Stimulated activated CD8-positive, alpha-beta memory T cell treated with anti-CD3 and anti-CD28 coated beads, Interleukin-12 subunit alpha, Interleukin-12 subunit beta, amount 100 ng/mL, for 24 hours (primary cell): ENCODE results near the gene ARID3C.
"Not testable (repeated sequence)": the region's sequence is repeated elsewhere in the genome, so short reads cannot be mapped to it uniquely, and the experiment has no call there.

Source experiments
- DNase-seq: peaks from one replicate; pipeline ENCODE4 v3.0.0-alpha.2; 2020; ENCODE audit errors: extremely low read depth

ARID3C gene

GRCh38 chr9:34651876-34652601, 23.2 kb upstream of the ARID3C start, which contains the start of gene IL11RA:
Gene IL11RA (plus strand): TSS chr9:34652185. CDS start chr9:34655218, 3,033 bp downstream.
- no peak for DNase-seq

DNA sequence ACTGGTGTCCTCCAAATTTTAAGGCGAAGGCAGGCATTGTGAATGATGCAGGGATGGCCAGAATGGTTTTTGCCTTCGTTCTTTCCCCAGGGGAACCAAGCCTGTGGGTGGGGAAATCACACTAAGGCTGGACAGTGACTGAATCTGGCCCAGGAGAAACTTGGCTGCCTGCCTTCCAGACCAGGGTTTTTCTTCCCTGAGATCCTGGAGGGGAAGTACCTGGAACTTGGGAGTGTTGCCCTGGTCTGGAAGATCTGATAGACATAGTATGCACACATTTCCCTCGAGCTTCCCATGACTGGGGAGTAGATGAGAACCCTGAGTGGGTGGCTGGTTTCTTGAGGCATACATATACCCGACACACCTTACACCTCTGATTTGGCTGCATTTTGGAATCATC, 22.5 kb upstream of the ARID3C start:
- no peak for DNase-seq

DNA sequence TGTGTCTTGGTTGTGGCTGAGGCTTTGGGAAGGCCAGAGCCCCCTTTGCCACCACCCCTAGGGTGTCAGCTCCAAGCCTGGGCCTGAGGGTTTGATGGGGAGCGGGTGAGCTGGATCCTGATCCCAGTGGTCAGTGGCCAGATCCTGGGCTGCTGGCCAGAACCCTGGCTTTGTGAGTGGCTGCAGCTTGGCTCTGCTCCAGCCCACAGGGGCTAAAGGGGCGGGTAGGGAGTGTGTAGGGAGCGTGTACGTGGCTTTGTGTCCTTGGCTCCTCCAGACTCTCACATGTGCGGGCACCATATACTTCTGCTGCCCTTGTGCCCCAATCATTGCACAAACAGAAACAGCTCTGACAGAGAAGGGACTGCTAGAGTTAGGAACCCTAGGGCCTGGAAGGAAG, 21.9 kb upstream of the ARID3C start:
- DNase-seq = no peak

- no peak for DNase-seq
These were observed 19.8 kb upstream of the ARID3C start for GRCh38 chr9:34648673-34649072.

DNA sequence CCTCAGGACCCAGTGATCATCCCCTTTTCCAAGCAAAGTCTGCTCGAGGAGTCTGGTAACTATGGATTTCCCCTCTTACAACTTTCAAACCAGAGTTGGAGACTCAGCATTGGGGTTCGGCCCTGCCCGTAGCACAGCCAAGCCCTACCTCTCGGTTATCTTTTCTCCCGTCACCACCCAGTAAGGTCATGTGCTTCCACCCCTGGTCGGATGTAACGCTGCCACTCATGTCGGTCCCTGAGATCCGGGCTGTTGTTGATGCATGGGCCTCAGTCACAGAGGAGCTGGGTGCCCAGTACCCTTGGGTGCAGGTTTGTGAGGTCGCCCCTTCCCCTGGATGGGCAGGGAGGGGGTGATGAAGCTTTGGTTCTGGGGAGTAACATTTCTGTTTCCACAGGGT, 18.8 kb upstream of the ARID3C start:
- no peak for DNase-seq

DNA sequence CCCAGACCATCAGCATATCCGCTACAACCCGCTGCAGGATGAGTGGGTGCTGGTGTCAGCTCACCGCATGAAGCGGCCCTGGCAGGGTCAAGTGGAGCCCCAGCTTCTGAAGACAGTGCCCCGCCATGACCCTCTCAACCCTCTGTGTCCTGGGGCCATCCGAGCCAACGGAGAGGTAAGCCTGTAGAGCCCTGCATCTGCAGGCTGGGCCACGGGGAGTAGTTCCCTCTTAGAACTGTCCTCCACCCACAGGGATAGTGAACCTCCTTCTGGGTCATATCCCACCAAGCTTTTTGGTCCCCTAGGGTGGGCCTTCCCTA, 18.2 kb upstream of the ARID3C start:
- no peak for DNase-seq

DNA sequence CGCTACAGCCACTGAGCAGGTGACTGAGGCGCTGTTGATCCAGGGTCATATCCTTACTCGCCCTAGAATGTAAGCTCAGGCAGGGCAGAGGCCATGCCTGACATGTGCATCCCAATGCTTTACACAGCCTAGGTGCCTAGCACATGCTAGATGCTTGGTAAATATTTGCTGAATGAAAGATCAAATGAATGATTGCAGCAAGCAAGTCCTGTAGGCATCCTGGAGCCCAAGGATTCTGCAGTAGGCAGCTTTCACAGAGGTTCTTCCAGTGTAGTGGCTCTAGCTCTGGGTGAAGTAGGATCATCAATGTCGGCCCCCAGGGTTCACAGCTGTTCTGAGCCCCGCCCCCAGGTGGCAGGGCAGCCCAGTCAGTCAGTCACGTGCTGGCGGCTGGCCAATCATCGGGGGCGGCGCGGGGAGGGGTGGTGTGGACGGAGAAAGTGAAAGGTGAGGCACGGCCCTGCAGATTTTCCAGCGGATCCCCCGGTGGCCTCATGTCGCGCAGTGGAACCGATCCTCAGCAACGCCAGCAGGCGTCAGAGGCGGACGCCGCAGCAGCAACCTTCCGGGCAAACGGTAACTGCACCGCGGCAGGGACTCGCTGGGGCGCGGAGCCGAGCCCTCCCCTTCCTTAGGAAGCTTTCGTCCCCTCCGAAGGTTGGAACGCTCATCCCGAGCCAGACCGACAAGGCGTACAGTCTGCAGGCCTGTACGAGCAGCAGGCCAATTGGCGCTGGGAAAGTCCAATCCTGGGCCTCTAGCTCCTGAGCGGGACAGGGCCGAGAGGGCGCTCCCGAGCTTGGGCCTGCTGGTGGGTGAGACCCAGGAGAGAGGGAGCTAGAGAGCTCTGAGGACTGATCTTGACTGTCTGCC, 17.6 kb upstream of the ARID3C start, which contains the start of gene GALT:
GALT (plus strand) TSS at position 465 of the 873 bp plus-strand sequence; CDS start at position 495, 30 bp downstream.
- peak; percentile 93 for DNase-seq

DNA sequence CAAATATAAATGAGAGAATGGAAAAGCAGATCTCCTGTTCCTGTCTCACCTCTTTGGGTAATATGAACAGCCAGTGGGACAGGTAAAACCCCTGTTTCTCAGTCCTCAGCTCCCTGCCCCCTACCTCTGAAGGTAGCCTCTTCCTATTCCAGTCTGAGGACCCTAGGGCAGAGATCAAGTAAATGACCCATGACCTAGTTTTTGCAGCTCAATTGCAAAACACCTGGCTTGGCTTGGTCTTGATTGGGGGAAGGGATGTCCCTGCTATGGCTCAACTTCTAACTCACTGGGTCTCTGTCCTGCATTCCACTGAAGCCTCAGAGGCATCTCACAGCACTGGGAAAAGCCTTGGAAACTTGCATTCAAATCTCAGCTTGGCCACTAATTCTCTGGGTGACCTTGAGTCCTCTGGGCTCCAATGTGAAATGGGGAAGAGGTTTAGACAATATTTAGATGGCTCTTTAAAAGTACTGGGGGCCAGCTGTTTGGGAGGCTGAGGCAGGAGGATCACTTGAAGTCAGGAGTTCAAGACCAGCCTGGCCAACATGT, 16.0 kb upstream of the ARID3C start:
- no peak for DNase-seq

DNA sequence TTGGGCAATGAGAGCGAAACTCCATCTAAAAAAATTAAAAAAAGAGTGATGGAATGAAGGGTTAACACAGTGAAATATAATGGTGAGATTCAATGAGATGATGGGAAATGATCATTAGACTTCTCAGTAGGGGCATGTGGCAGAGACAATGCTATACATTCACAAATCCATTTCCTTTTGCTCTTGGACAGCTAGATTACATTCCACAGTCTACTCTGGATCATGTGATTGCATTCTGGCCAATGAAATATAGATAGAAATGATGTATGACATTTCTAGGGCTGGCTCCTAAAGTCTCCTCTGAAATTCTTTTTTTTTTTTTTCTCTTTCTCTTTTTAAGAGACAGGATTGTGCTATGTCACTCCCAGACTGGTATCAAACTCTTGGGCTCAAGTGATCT, 13.8 kb upstream of the ARID3C start:
- no peak for DNase-seq

DNA sequence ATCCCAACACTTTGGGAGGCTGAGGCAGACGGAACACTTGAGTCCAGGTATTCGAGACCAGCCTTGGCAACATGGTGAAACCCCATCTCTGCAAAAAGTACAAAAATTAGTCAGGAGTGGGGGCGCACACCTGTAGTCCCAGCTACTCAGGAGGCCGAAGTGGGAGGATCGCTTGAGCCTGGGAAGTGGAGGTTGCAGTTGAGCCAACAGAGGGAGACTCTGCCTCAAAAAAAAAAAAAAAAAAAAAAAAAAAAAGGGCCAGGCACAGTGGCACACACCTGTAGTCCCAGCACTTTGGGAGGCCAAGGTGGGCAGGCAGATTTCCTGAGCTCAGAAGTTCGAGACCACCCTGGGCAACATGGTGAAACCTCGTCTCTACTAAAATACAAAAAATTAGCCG, 10.5 kb upstream of the ARID3C start:
- DNase-seq = not testable (repeated sequence)

- no peak for DNase-seq
These were observed 9.2 kb upstream of the ARID3C start for GRCh38 chr9:34638138-34638445.

DNA sequence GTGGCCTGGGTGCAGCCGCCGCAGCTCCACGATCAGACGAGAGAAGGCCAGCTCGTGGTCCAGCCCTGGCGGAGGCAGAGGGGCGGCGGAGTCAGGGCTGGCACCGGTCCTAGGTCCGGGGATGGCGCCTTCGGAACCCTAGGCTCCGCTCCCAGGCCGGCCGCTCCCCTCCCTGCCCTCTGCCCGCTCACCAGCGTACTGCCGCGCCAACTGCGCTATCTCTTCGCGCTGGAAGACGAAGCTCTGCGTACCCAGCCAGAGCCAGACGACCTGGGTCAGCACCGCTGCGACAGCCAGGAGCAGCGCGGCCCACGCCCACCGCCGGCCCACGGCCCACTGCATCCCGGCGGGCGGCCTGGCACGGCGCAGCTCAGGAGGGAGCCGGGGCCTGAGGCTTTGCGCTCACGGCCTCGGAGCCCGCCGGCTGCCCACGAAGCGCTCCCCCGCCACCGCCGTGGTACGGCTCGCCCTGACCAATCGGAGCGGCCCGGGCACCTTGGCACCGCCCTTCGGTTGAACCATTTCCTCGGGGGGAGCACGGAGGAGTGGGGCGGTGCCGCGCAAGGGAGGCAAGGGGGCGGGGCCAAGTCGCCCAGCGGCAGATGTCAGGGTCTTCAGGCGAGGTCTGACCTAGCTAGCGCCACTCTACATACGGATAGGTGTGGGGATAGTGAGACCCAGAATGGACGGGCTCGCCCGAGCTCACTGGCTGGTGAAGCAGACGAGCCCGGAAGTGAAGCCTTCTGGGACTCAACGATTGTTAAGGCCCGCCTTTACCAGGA, 8.7 kb upstream of the ARID3C start, which contains the start of gene SIGMAR1:
SIGMAR1 (minus strand) TSS at position 432 of the 782 bp plus-strand sequence; CDS start at position 342, 90 bp downstream.
- peak; percentile 79 for DNase-seq

DNA sequence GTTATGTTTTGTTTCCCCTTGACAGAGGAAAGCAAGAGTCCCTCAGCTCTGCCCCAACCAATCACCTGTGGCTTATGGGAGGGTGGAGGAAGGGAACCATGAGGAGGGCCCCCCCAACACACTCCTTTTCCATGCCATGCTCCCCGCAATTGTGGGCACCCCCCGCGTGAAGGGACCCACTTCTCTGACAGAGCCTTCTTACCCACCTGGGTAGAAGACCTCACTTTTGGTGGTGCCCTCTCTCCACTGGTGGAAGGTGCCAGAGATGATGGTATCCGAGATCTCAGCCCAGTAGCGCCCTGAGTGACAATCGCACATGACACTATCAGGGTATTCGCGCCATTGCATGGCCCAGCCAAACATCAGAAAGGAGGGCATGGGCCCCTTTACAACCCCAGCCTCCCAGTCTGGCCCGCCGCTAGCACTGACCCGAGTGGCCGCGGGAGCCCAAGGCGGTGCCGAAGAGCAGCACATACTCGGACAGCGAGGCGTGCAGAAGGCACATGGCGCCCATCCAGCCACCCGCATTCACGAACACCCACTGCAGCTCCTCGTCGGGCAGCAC, 8.0 kb upstream of the ARID3C start:
- DNase-seq = no peak

DNA sequence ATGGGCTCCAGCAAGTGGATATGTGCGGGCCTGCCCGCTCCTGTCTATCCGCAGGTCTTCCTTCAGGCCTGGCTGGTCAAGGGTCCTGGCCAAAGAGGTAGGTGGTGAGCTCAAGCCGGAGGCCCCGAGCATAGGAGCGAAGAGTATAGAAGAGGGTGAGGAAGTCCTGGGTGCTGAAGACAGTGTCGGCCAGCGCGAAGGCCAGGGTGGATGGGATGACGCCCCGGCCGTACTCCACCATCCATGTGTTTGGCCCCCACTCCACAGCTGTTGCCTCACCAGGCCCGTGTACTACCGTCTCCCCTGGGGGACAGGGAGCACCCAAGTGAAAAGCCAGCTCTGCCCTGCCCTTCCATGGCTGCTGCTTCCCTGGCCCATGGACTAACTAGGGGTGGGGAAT, 6.7 kb upstream of the ARID3C start:
- no peak for DNase-seq

DNA sequence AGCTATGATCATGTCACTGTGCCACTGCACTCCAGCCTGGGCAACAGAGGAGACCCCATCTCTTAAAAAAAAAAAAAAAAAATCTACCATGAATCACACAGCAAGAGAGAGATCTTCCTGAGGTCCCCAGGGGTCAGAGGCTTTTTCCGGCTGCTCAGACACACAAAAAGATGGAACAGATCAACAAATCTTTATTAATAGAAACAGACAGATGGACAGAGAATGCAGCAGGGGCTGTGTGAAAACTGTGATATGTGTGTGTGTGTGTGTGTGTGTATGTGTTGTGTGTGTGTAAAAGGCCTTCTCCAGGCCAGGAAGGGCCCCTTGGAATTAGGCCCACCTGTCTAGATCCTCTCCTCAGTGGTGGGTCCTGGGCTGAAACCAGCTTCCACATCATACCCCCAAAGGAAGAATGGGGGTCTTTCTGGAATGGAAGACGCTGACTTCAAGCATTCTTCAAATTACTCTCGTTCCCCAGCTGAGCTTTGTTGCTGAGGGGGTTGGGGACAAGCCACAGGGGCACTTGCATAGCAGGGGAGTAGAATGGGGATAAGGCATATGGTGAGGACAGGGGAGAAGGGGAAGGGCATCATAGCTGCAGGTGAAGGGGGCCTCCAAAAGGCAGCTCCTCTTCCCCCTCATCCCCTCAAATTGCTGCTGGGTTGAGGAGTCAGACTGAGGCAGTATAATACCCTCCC, 5.8 kb upstream of the ARID3C start:
- DNase-seq = no peak

GRCh38 chr9:34633851-34634550, 5.1 kb upstream of the ARID3C start:
- no peak for DNase-seq

- no peak for DNase-seq
These were observed 4.3 kb upstream of the ARID3C start for GRCh38 chr9:34633166-34633565.

GRCh38 chr9:34630402-34631154, 1.7 kb upstream of the ARID3C start:
- DNase-seq = no peak

GRCh38 chr9:34629491-34629808, 584 bp upstream of the ARID3C start:
- DNase-seq = no peak
